T-helper 1 cell treated with Interleukin-12 subunit alpha and Interleukin-12 subunit beta and Interleukin-4 antibody, amounts not matched to agents 30 μg/mL and 1 μg/mL, for 36 hours (primary cell): ENCODE results near the gene FREM2.

ENCODE experiments used
- H3K27ac Mint-ChIP-seq: one replicate; pipeline ENCODE4 v1.8.0; 2021; ENCODE audit warnings: mild to moderate bottlenecking, mixed read lengths
- H3K27me3 Mint-ChIP-seq: one replicate; pipeline ENCODE4 v1.8.0; 2021; ENCODE audit warnings: low read depth, mixed read lengths
- H3K36me3 Mint-ChIP-seq: one replicate; pipeline ENCODE4 v1.8.0; 2021; ENCODE audit warnings: low read depth, mixed read lengths
- H3K4me1 Mint-ChIP-seq: one replicate; pipeline ENCODE4 v1.8.0; 2021; ENCODE audit warnings: low read depth, mixed read lengths
- H3K4me3 Mint-ChIP-seq: one replicate; pipeline ENCODE4 v1.8.0; 2021; ENCODE audit warnings: mild to moderate bottlenecking, moderate library complexity, mixed read lengths
- H3K9me3 Mint-ChIP-seq: one replicate; pipeline ENCODE4 v1.8.0; 2021; ENCODE audit warnings: mixed read lengths

Gene FREM2

GRCh38 chr13:38703255-38703654 is 16.4 kb downstream of the FREM2 start:
- H3K4me1 Mint-ChIP-seq: no peaks in the 10 kb centered on the region
- no peak overlapping the region for H3K27ac Mint-ChIP-seq
- no peaks in the 10 kb centered on the region for H3K36me3 Mint-ChIP-seq
- no peaks in the 10 kb centered on the region for H3K9me3 Mint-ChIP-seq
- no peak overlapping the region for H3K4me3 Mint-ChIP-seq
- H3K27me3 Mint-ChIP-seq: no peaks in the 10 kb centered on the region

GRCh38 chr13:38705365-38705764 is 18.5 kb downstream of the FREM2 start:
- no peaks in the 10 kb centered on the region for H3K4me1 Mint-ChIP-seq
- no peaks in the 10 kb centered on the region for H3K9me3 Mint-ChIP-seq
- no peak overlapping the region for H3K27ac Mint-ChIP-seq
- no peak overlapping the region for H3K4me3 Mint-ChIP-seq
- H3K27me3 Mint-ChIP-seq: no peaks in the 10 kb centered on the region
- H3K36me3 Mint-ChIP-seq: no peaks in the 10 kb centered on the region

- H3K27me3 Mint-ChIP-seq: no peaks in the 10 kb centered on the region
- H3K4me3 Mint-ChIP-seq: no peak overlapping the region
- H3K36me3 Mint-ChIP-seq: no peaks in the 10 kb centered on the region
- H3K4me1 Mint-ChIP-seq: no peaks in the 10 kb centered on the region
- no peak overlapping the region for H3K27ac Mint-ChIP-seq
- no peaks in the 10 kb centered on the region for H3K9me3 Mint-ChIP-seq
These were observed 20.6 kb downstream of the FREM2 start for GRCh38 chr13:38707460-38707859.

DNA sequence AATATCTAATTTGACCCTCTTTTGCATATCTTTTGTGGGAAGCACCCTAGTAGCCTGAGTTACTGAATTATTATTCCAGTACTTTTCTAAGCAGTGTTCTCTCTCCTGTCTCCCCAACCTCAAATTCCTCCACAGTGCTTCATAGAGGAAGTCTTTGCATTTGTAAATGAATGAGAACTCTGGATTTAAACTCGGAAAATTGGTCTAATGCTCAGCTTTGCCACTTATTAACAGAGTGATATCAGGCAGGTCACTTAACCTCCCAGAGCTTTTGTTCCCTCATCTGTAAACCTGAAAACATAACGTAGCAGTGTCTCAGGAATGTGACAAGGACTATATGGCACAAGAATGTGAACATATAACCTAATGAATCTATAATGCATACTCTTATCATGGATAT is 26.2 kb downstream of the FREM2 start:
- H3K27ac Mint-ChIP-seq: no peak overlapping the region
- no peaks in the 10 kb centered on the region for H3K9me3 Mint-ChIP-seq
- H3K27me3 Mint-ChIP-seq: no peaks in the 10 kb centered on the region
- H3K4me1 Mint-ChIP-seq: no peaks in the 10 kb centered on the region
- H3K4me3 Mint-ChIP-seq: no peak overlapping the region
- no peaks in the 10 kb centered on the region for H3K36me3 Mint-ChIP-seq

DNA sequence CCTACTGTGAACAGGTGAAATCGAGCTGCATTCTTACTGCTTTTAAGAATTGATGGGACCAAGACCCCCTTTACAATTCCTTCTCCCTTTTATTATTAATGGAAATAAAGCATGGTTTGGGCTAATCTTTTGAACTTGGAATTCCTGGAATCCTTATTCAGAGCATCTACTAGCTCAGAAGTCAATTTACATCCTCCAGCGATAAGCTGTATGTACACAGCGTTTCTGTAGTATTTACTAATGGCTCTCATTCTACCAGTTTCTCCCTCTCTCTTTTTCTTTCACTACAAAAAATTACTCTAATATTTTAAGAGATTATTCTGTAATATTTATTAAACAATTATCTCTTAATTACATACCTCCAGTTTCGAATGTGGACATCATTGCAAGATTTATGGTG is 31.5 kb downstream of the FREM2 start:
- H3K27ac Mint-ChIP-seq: no peak overlapping the region
- no peak overlapping the region for H3K4me3 Mint-ChIP-seq
- H3K9me3 Mint-ChIP-seq: no peaks in the 10 kb centered on the region
- H3K27me3 Mint-ChIP-seq: no peaks in the 10 kb centered on the region
- no peaks in the 10 kb centered on the region for H3K4me1 Mint-ChIP-seq
- H3K36me3 Mint-ChIP-seq: no peaks in the 10 kb centered on the region

GRCh38 chr13:38730332-38730731 is 43.5 kb downstream of the FREM2 start:
- no peaks in the 10 kb centered on the region for H3K4me1 Mint-ChIP-seq
- H3K36me3 Mint-ChIP-seq: no peaks in the 10 kb centered on the region
- no peaks in the 10 kb centered on the region for H3K9me3 Mint-ChIP-seq
- no peaks in the 10 kb centered on the region for H3K27me3 Mint-ChIP-seq
- H3K4me3 Mint-ChIP-seq: no peak overlapping the region
- H3K27ac Mint-ChIP-seq: no peak overlapping the region

DNA sequence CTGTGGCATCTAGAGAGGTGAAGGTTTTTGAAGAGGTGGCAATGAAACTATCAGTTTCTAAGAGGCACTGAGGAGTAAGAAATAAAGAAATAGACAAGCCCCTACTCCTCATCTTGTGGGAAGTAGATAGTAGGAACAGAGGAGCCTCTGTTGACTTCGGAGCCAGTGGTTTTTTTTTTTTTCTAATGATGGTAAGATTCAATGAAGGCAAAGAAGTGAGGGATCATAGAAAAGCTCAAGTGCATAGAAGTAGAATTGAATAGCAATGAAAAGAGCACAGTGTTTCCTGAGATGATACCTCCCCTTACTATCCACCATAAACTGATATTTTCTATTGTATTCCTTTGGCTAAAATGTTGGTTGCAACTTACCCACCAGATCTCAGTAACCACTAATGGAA is 46.3 kb downstream of the FREM2 start:
- Mint-ChIP-seq H3K27ac (no peak overlapping the region), H3K9me3 (no peaks in the 10 kb centered on the region), H3K4me1 (no peaks in the 10 kb centered on the region), H3K4me3 (no peak overlapping the region), H3K27me3 (no peaks in the 10 kb centered on the region), H3K36me3 (no peaks in the 10 kb centered on the region)

DNA sequence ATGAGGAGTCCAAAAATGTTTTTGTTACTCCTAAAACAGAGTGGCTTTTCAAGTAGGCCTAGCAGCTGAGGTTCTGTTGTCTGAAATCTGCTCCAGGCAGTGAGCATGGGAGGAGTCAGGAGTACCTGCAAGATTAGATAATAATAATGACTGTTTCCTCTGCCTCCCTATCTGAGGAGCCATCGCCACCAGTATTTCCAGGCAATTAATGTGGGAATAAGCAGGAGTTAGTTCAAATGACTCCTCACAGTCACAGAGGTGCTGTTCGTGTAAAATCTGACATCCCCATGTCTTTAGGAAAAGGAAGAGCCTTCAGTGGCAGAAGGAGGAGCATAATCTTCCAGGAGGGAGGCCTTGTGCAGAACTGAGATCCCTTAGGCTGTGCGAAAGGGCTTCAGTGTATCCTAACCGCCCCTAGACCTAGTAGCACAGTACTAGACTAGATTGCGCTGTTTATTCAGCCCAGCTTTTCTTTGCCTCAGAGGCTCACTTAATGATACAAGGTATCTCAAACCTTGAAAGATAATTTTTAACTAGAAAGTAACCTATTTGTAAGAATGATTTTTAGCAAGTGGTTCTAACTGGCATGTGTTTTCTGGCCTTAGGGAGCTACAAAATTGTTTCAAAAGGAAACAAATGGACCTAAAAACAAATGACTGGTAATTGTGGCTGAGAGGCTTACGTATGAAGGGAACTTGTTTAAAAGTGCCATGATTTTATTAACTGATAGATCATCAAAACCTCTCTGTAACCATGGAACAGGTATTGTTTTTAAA is 49.0 kb downstream of the FREM2 start:
- H3K27ac Mint-ChIP-seq: no peak overlapping the region
- no peaks in the 10 kb centered on the region for H3K27me3 Mint-ChIP-seq
- H3K9me3 Mint-ChIP-seq: no peaks in the 10 kb centered on the region
- H3K4me1 Mint-ChIP-seq: no peaks in the 10 kb centered on the region
- H3K36me3 Mint-ChIP-seq: no peaks in the 10 kb centered on the region
- no peak overlapping the region for H3K4me3 Mint-ChIP-seq

DNA sequence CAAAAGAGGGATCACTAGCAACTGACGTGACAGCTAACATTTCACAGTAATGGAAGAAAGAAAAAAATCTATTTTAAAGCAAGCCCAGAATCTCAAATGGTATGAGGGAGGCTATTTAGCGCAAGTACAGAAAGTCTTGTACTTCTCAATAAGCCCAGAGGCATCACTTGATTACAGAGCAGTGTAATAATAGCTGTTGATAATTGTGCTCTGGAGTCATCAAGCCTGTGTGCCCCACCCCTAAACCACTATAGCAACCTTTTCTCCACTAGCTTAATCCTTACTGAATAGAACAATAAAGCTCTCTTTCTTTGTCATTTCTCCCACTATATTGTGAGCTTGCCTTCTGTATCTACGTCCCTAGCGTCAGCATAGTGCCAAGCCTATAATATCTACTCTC is 56.6 kb downstream of the FREM2 start:
- Mint-ChIP-seq H3K27ac (no peak overlapping the region), H3K36me3 (no peaks in the 10 kb centered on the region), H3K4me3 (no peak overlapping the region), H3K9me3 (no peaks in the 10 kb centered on the region), H3K4me1 (no peaks in the 10 kb centered on the region), H3K27me3 (no peaks in the 10 kb centered on the region)

DNA sequence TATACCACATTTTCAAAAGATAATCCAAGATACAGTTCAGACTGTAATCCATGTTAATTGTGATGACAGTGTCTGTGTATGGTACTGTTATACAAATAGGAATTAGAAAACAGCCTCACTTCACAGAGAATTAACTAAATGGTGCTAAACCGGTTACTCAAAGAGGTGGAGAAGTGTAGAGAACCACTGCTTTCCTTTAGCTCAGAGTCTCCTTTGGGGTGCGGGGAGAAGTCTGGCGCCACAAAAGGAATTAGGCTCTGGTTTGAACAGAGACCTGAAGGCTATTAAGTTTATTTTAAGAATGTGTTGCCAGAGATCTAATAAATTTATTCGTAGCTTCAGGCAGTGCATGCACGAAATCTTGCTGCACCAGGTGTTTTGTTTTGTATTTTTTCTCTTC is 65.8 kb downstream of the FREM2 start:
- Mint-ChIP-seq H3K27me3 (no peaks in the 10 kb centered on the region), H3K9me3 (no peaks in the 10 kb centered on the region), H3K36me3 (no peaks in the 10 kb centered on the region), H3K4me1 (no peaks in the 10 kb centered on the region), H3K4me3 (no peak overlapping the region), H3K27ac (no peak overlapping the region)

DNA sequence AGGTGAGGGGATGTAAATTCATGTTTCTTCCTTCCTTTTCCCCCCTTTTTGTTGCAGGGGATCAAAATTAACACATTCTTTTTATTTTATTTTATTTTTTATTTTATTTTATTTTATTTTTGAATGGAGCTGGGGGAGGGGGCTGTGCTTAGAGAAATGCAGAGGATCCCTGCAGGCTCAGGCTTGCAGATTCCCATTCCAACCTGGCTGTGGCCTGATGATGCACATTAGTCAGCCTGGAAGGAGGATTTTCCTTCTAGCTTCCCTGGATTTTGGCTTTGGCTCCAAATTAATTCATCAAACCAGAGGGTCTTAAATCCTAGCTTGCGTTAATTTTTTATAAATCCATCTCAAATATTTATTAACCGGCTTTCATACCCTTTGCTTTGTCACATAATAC is 67.0 kb downstream of the FREM2 start:
- Mint-ChIP-seq H3K4me1 (no peaks in the 10 kb centered on the region), H3K4me3 (no peak overlapping the region), H3K27me3 (no peaks in the 10 kb centered on the region), H3K36me3 (no peaks in the 10 kb centered on the region), H3K27ac (no peak overlapping the region), H3K9me3 (no peaks in the 10 kb centered on the region)

DNA sequence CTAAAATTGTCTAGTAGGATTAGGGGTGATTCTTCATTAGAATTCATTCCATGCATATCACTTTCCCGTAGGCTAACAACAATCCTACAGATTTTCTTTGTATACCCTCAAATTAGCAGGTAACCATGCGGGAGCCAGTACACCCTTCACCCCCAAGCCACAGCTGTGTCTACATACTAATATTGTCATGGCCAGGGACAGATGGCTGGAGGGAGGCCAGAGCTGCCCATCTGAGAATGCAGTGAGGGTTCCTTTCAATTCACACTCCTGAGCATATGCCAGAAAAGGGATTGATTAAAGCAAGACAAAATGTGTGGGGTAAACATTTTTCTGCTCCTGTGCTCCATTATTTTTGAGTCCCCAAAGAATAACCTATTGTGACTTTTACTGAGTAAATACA is 68.9 kb downstream of the FREM2 start:
- H3K9me3 Mint-ChIP-seq: no peaks in the 10 kb centered on the region
- no peak overlapping the region for H3K27ac Mint-ChIP-seq
- H3K4me1 Mint-ChIP-seq: no peaks in the 10 kb centered on the region
- no peaks in the 10 kb centered on the region for H3K36me3 Mint-ChIP-seq
- H3K4me3 Mint-ChIP-seq: no peak overlapping the region
- H3K27me3 Mint-ChIP-seq: no peaks in the 10 kb centered on the region

DNA sequence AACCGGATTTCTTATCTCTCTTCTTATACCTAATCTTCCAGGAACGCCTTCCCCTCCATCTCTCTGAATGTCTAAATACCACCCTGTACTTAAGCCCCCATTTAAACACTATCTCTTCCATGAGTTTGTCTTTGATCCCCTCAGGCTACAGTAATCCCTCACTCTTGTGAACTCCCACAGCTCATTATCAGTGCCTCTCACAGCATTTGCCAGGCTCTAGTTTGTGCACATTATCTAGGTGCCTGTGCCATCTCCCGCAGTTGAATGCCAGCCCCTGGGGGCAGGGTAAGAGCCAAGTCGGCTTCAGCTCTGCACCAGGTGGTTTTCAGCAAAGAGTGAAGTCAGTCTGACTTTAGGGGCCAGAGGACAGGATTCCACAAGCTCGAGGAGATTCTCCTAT is 71.4 kb downstream of the FREM2 start:
- H3K4me3 Mint-ChIP-seq: no peak overlapping the region
- H3K27ac Mint-ChIP-seq: no peak overlapping the region
- no peaks in the 10 kb centered on the region for H3K4me1 Mint-ChIP-seq
- H3K9me3 Mint-ChIP-seq: no peaks in the 10 kb centered on the region
- H3K36me3 Mint-ChIP-seq: no peaks in the 10 kb centered on the region
- no peaks in the 10 kb centered on the region for H3K27me3 Mint-ChIP-seq

DNA sequence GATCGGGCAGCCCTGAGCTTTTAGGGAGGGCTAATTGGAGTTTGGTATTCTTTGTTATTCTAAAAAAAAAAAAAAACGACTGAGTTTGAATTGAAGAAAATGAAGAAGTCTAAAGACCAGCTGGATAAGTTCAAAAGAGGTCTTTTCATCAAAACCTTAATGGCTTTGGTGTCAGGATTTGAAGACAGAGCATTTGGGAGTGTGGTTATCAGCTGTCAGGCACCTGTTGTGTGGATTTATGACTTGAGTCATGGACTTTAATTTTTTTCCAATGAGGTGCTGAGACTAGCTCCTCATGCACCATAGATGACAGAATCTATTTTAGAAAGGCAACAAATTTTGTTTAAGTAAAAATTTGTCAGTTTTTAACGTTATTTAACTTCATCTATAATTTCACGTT is 72.5 kb downstream of the FREM2 start:
- no peak overlapping the region for H3K27ac Mint-ChIP-seq
- no peaks in the 10 kb centered on the region for H3K4me1 Mint-ChIP-seq
- no peak overlapping the region for H3K4me3 Mint-ChIP-seq
- no peaks in the 10 kb centered on the region for H3K9me3 Mint-ChIP-seq
- H3K27me3 Mint-ChIP-seq: no peaks in the 10 kb centered on the region
- H3K36me3 Mint-ChIP-seq: no peaks in the 10 kb centered on the region

DNA sequence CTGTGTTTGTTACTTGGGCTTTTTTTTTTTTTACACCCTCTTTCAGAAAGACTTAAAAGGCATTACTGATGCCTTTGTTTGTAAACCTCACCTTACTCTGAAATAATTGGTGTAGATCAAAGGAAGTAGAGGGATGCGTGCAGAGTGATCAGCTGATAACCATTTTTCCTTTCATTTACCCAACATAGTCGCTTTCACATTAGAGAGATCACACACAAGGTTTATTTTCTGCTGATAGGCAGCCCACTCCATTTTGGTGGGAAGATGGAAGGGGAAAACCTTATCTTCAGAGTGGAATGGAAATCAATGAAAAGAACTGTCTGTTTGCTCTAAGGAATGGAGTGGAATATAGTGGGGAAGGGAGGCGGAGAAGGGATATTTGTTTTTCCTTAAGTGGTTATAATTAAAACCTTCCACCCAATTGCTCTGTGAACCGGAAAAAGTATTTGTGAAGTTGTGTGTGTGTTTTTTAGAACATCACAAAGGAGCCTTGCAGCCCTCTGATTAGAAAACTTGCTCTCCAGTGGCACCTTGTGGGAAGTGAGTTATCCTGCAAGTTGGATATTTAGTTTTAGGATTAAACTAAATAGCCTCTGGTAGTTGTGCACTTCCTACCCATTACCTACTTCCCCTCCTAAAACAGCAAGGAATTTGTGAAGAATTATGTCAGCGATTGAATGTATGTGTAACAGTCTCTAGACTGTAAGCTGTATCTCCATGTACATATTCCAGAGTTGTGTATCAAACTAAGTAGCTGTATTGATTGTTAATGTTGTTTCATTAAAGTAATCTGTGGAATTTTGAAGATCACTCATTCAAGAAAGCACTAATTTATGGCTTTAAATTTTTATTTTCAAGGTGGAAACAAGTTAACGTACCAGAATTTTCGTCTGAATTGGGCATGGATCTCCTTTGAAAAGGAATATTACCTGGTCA is 76.8 kb downstream of the FREM2 start:
- Mint-ChIP-seq H3K27ac (no peak overlapping the region), H3K4me3 (no peak overlapping the region)

More for the DNA sequence above, 76.8 kb downstream of the FREM2 start:
- no peaks in the 10 kb centered on the region for H3K4me1 Mint-ChIP-seq
- no peaks in the 10 kb centered on the region for H3K36me3 Mint-ChIP-seq
- no peaks in the 10 kb centered on the region for H3K9me3 Mint-ChIP-seq
- H3K27me3 Mint-ChIP-seq: no peaks in the 10 kb centered on the region
